NK-92 (cell line): Measurements from ENCODE around the gene SETD5.
"Not testable (repeated sequence)": the region's sequence is repeated elsewhere in the genome, so short reads cannot be mapped to it uniquely, and the experiment has no call there.

ENCODE experiments used
- DNase-seq: peaks from one replicate; lab custom pipeline; 2025; ENCODE audit not compliant: unreplicated experiment; lab: John Stamatoyannopoulos, UW

The SETD5 gene

DNA sequence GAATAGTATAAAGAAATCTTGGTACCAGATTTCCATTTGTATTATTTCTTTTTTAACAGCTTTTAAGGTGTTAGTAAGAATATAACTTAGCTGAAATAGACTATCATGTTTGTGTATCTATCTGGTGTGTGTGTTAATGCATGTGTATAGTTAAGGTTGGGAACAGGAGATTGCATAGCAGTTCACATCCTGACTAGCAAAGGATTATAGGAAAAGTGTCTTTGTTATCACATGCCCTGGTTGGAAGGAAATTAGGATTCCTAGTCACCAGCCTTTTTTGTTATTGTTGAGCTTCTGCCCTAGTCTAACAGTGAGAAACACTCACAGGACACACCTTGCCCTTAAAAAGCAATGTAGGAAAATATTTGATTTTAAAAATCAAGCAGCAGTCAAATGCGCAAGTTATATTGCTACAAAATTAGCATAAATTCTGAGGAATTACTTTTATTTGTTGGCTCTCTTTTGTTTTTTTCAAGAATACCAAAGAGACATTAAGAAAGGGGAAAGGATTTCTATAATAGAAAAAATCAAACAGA is 58.2 kb downstream of the SETD5 start:
- DNase-seq, result no peak

GRCh38 chr3:9467451-9467850 is 70.0 kb downstream of the SETD5 start:
- DNase-seq, result no peak

DNA sequence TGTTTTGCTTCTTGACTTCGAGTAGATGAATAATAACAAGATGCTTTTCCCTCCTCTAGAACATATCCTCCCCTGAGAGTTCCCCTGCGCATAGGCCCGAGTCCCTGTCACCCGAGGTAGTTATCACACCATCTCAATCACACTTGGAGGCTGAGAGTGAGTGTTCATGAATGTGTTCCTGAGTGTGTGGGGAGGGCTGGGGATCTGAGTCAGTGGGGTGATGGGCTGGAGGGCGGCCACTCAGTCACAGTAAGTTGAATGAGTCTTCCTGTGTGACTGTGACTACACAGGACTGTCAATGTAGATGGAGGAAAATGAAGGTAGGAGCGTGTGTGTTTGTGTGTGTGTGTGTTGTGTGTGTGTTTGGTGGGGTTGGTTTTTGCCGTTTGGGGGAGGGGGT is 71.0 kb downstream of the SETD5 start:
- DNase-seq, result no peak

DNA sequence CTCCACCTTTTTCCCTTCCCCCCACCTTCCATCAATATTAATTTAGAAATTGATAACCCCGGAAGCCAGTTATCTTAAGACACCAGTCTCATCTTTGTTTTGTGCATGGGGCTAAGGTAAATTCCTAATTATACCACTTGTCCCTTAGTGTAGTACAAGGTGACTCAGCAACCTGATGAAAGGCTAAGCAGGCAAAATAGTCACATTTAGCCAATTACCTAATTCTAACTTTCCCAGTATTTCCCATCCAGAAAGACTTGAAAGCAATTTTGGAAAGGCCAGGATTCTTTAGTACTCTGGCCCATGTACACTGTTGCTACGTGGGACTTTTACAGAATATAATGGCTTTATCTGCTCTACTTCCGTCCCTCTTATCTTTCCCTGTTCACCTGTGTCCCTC is 72.6 kb downstream of the SETD5 start:
- no peak for DNase-seq

- DNase-seq, result no peak
These were observed 76.2 kb downstream of the SETD5 start for GRCh38 chr3:9473496-9474065.

DNA sequence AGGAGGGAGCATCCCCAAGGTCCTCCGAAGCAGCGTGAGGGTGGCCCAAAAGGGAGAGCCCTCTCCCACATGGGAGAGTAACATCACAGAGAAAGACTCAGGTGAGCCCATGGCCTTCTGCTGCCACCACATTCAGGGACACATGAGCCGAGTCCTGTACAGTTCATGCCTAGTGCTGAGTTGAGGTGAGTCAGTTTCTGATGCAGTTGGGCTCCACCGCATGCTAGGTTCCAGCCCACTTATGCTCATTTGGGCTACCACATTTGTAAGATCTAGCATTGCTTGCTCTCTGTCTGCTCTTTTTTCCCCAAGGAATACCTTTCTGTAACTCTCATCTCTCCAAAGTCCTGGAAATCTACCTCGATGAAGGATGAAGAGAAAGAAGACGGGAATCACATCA is 77.1 kb downstream of the SETD5 start:
- no peak for DNase-seq

DNA sequence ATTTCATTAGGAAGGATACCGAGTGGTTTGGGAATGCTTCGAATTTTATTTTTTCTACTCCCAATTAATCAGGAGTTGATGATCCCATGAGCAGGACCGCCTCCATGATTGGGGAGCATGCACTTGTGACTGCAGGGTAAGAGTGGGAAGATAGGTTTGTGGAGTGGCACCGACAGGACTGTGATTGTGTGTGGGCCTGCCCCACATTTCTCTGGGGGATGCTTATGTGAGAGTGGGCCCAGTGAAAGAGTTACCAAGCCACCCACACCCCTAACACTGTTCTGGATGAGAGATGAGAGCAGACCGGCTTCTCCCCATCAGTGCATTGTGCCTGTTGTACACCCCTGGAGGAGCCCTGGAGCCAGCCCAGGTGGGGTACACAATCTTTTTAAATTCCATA is 79.5 kb downstream of the SETD5 start:
- no peak for DNase-seq

DNA sequence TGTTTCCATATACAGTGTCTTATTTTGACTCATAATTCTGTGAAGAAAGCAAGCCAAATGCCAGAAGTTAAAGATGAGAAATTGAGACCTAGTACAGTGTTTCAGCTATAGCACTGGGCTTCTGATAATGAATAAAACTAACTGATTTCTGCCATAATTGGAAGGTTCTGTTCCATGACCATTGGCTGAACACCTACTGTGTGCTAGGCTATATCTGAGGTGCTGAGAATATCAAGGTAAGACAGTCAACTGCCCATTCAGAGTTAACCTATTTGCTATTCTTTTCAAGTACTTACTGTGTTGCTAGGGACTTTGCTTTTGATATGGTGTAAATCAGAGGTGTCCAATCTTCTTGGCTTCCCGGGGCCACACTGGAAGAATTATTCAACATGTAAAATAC is 82.8 kb downstream of the SETD5 start:
- DNase-seq, result no peak

- no peak for DNase-seq
These were observed 87.8 kb downstream of the SETD5 start for GRCh38 chr3:9485248-9485647.

DNA sequence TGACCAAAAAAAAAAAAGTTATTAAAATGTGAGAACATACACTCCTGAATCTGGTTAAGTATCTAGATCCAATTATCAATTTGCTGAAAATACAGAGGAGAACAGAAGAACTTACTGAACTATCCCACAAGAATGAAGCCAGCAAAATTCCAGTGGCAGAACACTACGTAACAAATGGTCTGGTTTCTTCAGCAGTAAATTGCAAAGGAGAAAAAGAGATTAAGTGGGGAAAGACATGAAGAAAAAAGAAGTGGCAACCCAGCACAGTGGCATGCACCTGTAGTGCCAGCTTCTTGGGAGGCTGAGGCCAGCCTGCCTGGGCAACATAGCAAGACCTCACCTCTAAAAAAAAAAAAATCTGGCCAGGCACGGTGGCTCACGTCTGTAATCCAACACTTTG is 94.1 kb downstream of the SETD5 start:
- no peak for DNase-seq

DNA sequence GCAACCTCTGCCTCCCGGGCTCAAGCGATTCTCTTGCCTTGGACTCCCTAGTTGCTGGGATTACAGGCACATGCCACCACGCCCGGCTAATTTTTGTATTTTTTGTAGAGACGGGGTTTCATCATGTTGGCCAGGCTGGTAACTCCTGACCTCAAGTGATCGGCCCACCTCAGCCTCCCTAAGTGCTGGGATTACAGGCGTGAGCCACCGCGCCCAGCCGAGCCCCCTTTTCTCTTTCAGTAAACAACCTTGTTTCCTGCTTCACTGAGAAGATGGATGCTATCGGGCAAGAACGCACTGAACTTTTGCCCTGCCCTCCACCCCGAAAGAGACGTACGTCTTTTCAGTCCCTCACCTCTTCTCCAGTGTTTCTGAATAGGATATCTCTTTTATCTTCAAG is 96.6 kb downstream of the SETD5 start:
- not testable (repeated sequence) for DNase-seq

DNA sequence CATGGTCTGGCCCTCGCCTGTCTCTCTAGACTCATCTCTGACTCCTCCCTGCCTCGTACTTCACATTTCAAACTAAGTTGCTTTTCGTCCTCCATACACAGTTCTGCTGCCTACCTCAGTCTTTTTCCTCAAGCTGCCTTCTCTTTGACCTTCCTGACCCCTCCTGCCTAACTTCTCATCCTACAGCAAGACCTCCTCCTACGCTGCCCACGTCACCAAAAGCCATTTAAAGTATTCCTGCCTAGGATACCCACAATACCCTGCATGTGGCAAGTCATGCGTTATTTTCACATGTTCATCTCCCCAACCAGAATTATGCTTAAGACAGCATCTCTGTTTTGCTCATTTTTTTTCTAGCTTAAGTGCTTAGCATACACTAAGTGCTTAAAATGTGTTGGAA is 99.5 kb downstream of the SETD5 start:
- DNase-seq, result no peak

DNA sequence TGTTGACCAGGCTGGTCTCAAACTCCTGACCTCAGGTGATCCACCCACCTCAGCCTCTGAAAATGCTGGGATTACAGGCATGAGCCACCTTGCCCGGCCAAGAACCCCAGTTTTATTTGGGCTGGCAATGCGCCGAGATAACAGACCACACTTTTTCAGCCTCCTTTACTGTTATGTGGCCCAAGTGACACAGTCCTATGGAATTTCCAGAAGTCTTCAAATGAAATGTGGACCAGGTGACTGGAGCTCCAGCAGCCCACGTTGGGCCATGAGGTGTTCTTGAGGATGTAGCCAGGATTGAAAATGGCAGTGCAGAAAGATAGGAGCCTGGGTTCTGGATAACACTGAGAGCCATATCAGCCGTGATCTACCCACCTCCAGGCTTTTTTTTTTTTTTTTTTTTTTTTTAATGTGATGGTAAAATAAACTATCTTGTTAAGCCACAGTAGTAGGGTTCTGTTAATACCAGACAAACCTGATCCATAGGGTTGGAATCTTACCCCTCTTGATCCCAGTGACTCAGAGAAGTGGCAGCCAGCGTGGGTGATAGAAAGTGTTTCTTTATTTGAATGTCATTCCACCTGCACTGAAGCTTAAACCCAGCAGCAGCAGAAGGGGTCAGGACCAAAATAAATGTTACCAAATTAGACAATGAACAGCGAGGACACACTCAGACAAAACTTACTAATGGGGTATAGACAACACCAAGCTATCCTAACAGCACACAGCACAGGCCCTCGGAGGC is 100.6 kb downstream of the SETD5 start:
- DNase-seq, result no peak

- DNase-seq, result no peak
These were observed 101.4 kb downstream of the SETD5 start for GRCh38 chr3:9498781-9499180.

DNA sequence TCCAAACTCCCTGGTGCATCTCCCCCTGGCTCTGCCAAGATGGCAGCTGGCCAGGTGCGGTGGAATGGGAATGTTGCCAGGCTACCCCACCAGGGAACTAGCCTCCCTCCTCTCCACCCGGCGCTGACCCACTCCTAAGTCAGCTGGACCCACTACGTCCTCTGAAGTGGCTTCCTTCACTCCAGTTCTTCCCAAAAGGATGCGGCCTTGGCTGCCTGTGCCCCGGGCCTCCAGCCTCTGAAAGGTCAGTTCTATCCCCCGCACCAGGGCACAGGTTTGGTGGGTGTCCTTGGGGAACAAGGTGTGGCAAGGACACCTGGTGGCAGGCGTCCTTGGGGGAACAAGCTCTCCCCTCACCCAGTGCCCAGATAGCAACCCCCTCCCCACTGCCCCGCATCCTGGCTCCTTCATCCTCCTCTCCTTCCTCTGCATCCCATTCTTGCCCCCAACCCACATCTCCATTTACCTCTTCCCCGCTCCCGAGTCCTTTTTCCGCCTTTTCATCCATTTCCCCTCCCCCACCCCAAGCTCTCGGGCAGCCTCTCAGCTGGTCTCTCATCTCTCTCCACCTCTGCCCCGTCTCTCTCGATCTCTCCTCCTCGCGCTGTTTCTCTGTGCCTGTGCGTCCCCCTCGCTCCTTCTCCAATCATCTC is 102.2 kb downstream of the SETD5 start:
- no peak for DNase-seq

DNA sequence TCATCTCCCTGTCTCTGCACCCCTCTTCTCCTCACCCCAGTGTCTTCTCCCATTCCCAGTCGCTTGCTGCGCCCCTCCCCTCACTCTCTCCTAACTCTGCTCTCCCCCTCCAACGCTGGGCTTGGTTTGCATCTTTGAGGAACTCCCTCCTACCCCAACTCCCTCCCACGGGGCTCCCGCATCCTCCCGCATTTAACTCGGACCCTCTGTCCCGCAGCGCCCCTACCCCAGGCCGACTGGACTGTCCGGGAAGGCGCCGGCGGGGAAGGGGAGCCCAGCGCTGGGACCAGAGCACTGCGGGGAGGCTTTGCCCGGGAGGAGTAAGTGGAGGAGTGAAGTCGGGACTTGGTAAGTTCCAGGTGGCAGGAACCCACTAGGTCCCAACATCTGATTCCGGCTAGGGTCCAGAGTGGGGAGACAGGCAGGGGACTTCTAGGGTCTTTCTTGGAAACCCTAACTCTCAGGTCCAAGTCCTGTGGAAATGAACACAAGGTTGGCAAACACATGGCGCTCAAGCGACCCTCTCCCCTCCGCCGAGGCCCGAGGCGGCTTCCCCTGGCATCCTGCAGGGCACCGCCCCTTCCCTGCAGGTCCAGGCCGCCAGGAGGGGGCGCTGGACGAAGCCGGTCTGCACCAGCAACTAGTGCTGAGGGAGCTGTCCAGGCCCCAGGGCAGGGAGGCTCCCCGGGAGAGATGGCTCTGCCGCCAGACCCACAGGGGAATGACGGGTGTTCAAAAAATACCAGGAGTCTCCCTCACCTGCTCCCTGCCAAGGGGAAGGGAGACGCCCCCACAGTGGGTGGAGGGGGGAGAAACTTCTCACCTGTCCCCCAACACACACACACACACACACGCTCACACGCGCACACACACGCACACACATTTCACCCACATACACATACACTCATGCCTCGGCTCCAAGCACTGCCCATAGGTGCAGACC is 103.0 kb downstream of the SETD5 start:
- DNase-seq, result no peak

DNA sequence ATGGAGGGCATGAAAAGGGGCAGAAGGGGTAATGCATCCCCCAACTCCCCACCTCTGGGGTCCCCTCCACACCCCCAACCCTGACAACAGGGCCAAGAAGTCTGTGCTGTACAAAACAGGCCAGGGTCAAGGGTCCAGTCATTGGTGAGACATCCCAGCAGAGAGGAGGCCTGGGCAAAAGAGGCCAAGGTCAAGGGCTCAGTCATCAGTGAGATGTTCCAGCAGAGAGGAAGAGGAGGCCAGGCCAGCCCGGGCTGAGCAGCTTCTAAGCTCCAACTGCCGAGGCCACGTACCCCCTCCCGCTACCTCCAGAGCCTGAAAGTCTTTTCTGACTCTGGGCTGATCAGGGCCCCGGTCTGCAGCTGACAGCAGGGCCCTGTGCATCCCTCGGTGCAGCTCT is 103.8 kb downstream of the SETD5 start:
- DNase-seq, result no peak

- DNase-seq, result no peak
These were observed 105.9 kb downstream of the SETD5 start for GRCh38 chr3:9503283-9503682.

DNA sequence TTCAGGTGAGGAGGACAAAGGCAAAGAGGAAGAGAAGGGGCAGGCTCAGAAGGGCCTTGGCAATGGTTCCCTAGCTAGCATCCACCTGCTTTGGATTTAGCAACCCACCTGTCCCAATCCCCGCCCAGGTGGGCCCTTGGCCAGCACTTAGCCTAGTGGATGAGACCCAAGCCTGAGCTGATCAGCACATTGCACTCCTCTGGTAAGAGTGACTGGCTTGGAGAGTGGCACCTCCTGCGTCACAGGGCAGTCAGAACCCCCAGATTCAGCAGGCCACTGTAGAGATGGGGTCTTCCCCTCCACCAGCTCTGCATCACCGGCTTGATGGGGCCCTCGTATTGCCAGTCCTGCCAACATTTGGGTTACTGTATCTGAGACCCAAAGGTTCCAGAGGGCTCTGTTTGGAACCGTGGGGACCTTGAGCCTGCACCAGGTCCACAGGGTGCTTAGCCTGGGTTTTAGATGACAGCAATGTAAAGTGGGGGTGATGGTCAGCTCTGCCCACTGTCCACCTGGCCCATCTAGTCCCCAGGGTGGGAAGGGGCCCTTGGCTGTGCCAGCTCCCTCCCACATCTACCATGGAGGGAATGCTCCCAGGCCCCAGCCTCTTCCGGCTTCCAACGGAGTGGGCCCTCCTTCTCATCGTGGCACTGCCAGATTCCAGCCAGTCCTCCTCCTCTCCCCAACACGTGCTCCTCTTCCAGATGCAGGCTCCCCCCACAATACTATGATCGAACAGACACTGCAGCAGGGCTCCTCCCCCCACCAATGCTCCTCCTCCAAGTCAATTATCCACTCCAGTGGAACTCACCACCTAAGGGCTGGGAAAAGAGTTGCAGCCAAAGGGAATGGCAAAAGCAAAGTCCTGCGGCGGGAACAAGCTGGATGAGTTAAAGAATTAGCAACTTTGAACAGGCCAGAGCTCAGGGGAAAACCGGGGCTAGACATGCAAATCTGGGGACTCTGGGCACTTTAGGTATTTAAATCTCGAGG is 110.5 kb downstream of the SETD5 start:
- no peak for DNase-seq

GRCh38 chr3:9508781-9509180 is 111.4 kb downstream of the SETD5 start:
- DNase-seq, result no peak
